Stimulated activated CD4-positive, alpha-beta T cell treated with anti-CD3 and anti-CD28 coated beads, TNF-alpha, amount 100 ng/mL, for 4 hours (primary cell): ENCODE results near the gene CSTPP1.
"Not testable (repeated sequence)": the region's sequence is repeated elsewhere in the genome, so short reads cannot be mapped to it uniquely, and the experiment has no call there.

Experiments
- DNase-seq, 3 experiments: peaks; one replicate each; pipeline ENCODE4 v3.0.0-alpha.2; 2020; ENCODE audit warnings: low read depth in 3 of 3

The CSTPP1 gene

DNA sequence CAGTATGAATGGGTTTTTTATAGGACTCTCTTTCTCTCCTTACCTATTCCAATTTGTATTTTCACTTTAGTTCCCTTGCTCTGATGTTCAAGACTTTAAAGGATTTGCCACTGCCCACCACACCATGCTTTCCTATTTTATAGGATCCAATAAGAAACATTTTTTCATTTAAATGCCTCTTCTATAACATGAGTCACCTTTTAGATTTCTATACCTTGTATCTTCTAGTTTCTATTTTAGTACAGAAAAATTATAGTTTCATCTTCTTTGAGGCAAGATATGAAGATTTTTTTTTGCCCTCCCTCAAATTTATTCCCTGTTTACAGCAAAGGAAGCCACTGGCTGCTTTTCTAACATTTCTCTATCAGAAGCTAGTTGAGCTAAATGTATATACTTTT, 163.4 kb downstream of the CSTPP1 start:
- no peak for DNase-seq

DNA sequence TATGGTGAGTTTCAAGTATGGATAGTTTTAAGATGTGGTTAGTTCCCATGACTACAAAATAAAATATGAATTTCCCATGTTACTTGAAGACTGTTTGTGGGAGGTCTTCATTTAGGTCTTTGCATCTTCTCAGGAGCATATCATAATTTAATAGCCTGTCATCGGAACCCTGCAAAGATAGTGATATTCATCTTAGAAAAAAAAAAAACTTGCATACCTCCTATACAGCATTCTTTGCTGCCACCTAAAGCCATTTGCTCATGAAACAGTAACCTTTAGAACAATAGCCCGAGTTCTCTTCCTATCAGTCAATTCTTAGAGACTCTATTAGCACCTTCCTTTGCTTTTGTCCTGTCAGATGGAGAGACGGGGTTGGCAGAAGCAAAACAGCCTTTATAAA, 164.8 kb downstream of the CSTPP1 start:
- DNase-seq = no peak

- DNase-seq = no peak
These were observed 167.8 kb downstream of the CSTPP1 start for GRCh38 chr11:47104261-47104950.

- no peak for DNase-seq
These were observed 169.0 kb downstream of the CSTPP1 start for GRCh38 chr11:47105541-47105940.

- DNase-seq = no peak
These were observed 169.4 kb downstream of the CSTPP1 start for GRCh38 chr11:47105974-47106373.

- DNase-seq = no peak
These were observed 170.3 kb downstream of the CSTPP1 start for GRCh38 chr11:47106798-47107411.

GRCh38 chr11:47107744-47108143, 171.2 kb downstream of the CSTPP1 start:
- DNase-seq = no peak

- DNase-seq = no peak
These were observed 171.7 kb downstream of the CSTPP1 start for GRCh38 chr11:47108214-47108613.

- DNase-seq = no peak
These were observed 172.6 kb downstream of the CSTPP1 start for GRCh38 chr11:47109051-47109726.

DNA sequence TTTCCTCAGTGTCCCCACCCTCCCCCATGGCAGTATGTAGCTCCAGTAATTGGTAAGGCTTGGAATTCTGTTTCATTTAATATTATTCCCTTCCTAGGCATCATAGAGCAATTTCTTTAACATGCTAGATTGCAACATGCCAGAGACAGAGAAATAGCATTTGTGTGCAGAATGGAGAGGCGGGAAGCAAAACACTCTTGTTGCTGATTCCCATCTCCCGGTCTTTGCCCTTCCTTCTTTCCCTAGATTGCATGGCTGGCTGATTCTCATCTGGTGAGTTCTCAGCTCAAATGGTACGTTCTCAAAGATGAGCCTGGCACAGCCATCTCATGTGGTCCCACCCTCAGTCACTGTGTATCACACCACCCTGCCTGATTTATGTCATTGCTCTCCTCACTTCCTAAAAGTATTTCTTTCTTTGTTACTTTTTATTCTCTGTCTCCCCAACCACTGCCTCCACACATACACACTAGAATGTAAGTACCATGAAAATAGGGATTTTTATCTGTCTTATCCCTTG, 173.2 kb downstream of the CSTPP1 start:
- no peak for DNase-seq

GRCh38 chr11:47111318-47111804, 174.8 kb downstream of the CSTPP1 start:
- no peak for DNase-seq

- DNase-seq = not testable (repeated sequence)
These were observed 176.4 kb downstream of the CSTPP1 start for GRCh38 chr11:47112941-47113340.

GRCh38 chr11:47118958-47119688, 182.6 kb downstream of the CSTPP1 start:
- DNase-seq = peak; percentile 14 to 44 (median 14)

GRCh38 chr11:47121056-47121455, 184.5 kb downstream of the CSTPP1 start:
- DNase-seq = no peak

GRCh38 chr11:47121731-47122130, 185.2 kb downstream of the CSTPP1 start:
- no peak for DNase-seq

GRCh38 chr11:47123094-47123493, 186.5 kb downstream of the CSTPP1 start:
- no peak for DNase-seq

DNA sequence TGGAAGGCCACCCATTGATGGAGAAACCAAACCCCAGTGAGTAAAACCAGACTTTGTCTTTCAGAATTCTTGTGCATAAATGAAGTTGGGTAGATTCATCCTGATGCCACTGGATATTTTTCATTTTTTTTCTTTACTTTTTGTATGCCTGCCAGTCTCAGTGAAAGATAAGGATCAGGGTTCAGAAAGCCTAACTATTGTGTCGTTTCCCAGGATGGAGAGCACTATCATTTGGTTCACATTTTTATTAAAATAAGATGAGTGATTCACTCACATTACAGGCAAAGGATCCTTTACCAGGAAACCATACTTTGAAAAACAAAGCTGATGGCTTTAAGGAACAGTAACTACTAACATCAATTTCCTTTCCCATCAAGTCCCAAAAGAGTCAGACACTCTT, 188.1 kb downstream of the CSTPP1 start:
- DNase-seq = no peak

DNA sequence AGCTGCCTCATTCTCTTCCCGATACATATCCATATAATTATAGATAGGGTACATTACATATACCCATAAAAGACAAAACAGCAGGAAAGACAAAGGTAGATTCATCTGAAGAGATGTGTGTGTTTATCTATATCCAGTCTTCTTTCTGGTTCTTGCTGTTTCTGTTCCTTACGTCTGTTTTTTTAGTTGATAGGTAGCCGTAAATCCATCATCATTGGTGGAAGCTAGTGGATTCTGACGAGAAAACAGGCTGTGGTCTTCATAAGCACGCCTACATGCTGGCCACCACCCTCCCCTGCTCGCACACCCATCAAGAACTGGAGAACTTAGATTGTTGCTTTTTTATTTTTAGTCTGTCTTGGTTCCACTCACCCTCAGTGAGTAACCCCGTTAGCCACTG, 188.5 kb downstream of the CSTPP1 start:
- DNase-seq = no peak

- DNase-seq = no peak
These were observed 190.7 kb downstream of the CSTPP1 start for GRCh38 chr11:47127213-47127612.

- DNase-seq = no peak
These were observed 194.0 kb downstream of the CSTPP1 start for GRCh38 chr11:47130543-47130942.

DNA sequence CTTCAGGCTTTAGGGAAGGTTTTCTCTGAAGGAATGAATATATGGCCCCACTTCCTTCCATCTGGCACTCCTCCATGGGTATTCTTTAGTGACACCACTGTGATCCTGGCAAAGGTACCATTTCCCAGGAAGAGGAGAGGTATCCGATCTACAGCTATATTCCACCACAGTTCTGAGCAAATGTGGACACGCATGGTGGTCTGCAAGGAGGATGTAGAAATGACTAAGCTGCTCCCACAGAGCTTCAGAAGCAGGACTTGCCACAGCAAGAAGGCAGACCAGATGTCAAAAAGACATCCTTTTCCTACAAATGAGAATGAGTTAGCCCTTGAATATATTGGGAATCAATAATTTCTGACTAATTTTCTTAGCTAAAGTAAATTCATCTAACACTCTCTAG, 194.6 kb downstream of the CSTPP1 start:
- DNase-seq = no peak

GRCh38 chr11:47132490-47132889, 195.9 kb downstream of the CSTPP1 start:
- no peak for DNase-seq
